Hepatocyte (in vitro differentiated cells): ENCODE measurements around the gene ASCL3. TPM values are rescaled to one million over a fixed set of nuclear protein-coding genes. Genes with fewer than 3 reads are reported as not detected.

ENCODE experiments used
- DNase-seq: peaks from one replicate; pipeline ENCODE4 v3.0.0-alpha.2; 2016; ENCODE audit warnings: low spot score
- H2AFZ ChIP-seq: fragments of 200-600 bp; sonication (generic); 2 replicates; pipeline ENCODE4 v1.6.0; 2016; ENCODE audit warnings: antibody characterized with exemption, mild to moderate bottlenecking
- H3K27ac ChIP-seq: fragments of 200-600 bp; sonication (generic); 2 replicates; pipeline ENCODE4 v1.5.1; 2016; ENCODE audit warnings: mild to moderate bottlenecking
- H3K27me3 ChIP-seq: fragments of 200-600 bp; sonication (generic); 2 replicates; pipeline ENCODE4 v1.6.1; 2016
- H3K36me3 ChIP-seq: fragments of 200-600 bp; sonication (generic); replicated peaks from 2 replicates; pipeline ENCODE4 v1.5.1; 2016; ENCODE audit warnings: low read depth; ENCODE audit not compliant: insufficient read depth
- H3K4me1 ChIP-seq: fragments of 200-600 bp; sonication (generic); 2 replicates; pipeline ENCODE4 v1.5.1; 2016; ENCODE audit warnings: mild to moderate bottlenecking, moderate library complexity; ENCODE audit not compliant: insufficient read depth
- H3K4me2 ChIP-seq: fragments of 200-600 bp; sonication (generic); 2 replicates; pipeline ENCODE4 v1.6.0; 2016
- H3K4me3 ChIP-seq: fragments of 200-600 bp; sonication (generic); 2 replicates; pipeline ENCODE4 v1.5.1; 2016; ENCODE audit warnings: mild to moderate bottlenecking
- H3K79me2 ChIP-seq: fragments of 200-600 bp; sonication (generic); 2 replicates; pipeline ENCODE4 v1.6.0; 2017; ENCODE audit warnings: mild to moderate bottlenecking
- H3K9me2 ChIP-seq: fragments of 200-600 bp; sonication (generic); replicated peaks from 2 replicates; pipeline ENCODE4 v1.6.0; 2017; ENCODE audit warnings: mild to moderate bottlenecking; ENCODE audit not compliant: insufficient read depth
- H3K9me3 ChIP-seq: fragments of 200-600 bp; sonication (generic); 2 replicates; pipeline ENCODE4 v1.5.1; 2016; ENCODE audit warnings: low read depth, mild to moderate bottlenecking
- H4K20me1 ChIP-seq: fragments of 200-600 bp; sonication (generic); 2 replicates; pipeline ENCODE4 v1.6.0; 2016; ENCODE audit warnings: mild to moderate bottlenecking; ENCODE audit not compliant: insufficient read depth, poor library complexity, severe bottlenecking
- CTCF ChIP-seq: fragments of 200-600 bp; sonication (generic); IDR thresholded peaks from 2 replicates; pipeline ENCODE4 v1.5.1; 2016; ENCODE audit warnings: antibody characterized with exemption, mild to moderate bottlenecking; ENCODE audit not compliant: poor library complexity
- EZH2 ChIP-seq: fragments of 200-600 bp; sonication (generic); IDR thresholded peaks from 2 replicates; pipeline ENCODE4 v1.6.1; 2016; ENCODE audit warnings: antibody characterized with exemption, mild to moderate bottlenecking, borderline replicate concordance
- EZH2phosphoT487 ChIP-seq: fragments of 200-600 bp; sonication (generic); IDR thresholded peaks from one replicate; pipeline ENCODE4 v1.6.1; 2018; ENCODE audit warnings: antibody characterized with exemption, mild to moderate bottlenecking, low read depth, moderate library complexity; ENCODE audit not compliant: unreplicated experiment, severe bottlenecking
- WGBS: methylation state at CpG from one replicate; pipeline ENCODE4 v1.1.6; 2016; ENCODE audit warnings: low lambda C conversion rate; ENCODE audit errors: missing lambda C conversion rate; 5-methylcytosine and 5-hydroxymethylcytosine counted together
- polyA plus RNA-seq: library from polyadenylated mRNA; unstranded; fragments of >200 nt; fragmentation: Nextera tagmentation; extraction: Ambion mirVana; gene quantifications from 2 replicates; pipeline ENCODE4 v1.2.1, GENCODE V29; 2016
- total RNA-seq: library from RNA; depleted of rRNA; stranded (reverse); fragments of >200 nt; gene quantifications from 2 replicates; pipeline ENCODE4 v1.2.3, GENCODE V29; 2014

Gene ASCL3
- total and polyA plus RNA-seq, 2 experiments from 2014 or later: not detected

- WGBS: under 1% methylated on average over 56 of the region's 68 CpGs
- Histone ChIP-seq H3K36me3 (no peaks in the 10 kb centered on the region), H2AFZ (peak within 1 kb of the TSS; percentile 88), H3K27me3 (no peaks in the 10 kb centered on the region), H4K20me1 (no peaks in the 10 kb centered on the region), H3K27ac (peak within 1 kb of the TSS; percentile 87), H3K4me3 (peak within 1 kb of the TSS; percentile 73), H3K4me1 (peaks cover 22% of the 10 kb centered on the region), H3K4me2 (peak within 1 kb of the TSS; percentile 97), H3K9me3 (no peaks in the 10 kb centered on the region), H3K9me2 (no peaks in the 10 kb centered on the region), H3K79me2 (peaks cover 23% of the 10 kb centered on the region)
- no peak for TF ChIP-seq EZH2
- no peak for TF ChIP-seq CTCF
- no peak for TF ChIP-seq EZH2phosphoT487
- DNase-seq: peak; percentile 99
Measured at GRCh38 chr11:8911029-8911823, 31.6 kb downstream of the ASCL3 start, which contains the start of gene AKIP1. AKIP1 (plus strand) TSS chr11:8911189; CDS start chr11:8911450, 261 bp downstream.

- no peaks in the 10 kb centered on the region for H4K20me1 ChIP-seq
- peaks cover 20% of the 10 kb centered on the region for H3K4me1 ChIP-seq
- peaks cover 23% of the 10 kb centered on the region for H3K79me2 ChIP-seq
- no peak overlapping the region for H3K27ac ChIP-seq
- H3K9me3 ChIP-seq: no peaks in the 10 kb centered on the region
- H2AFZ ChIP-seq: peak overlapping the region; percentile 77
- TF ChIP-seq EZH2phosphoT487: no peak
- TF ChIP-seq EZH2: no peak
- no peak for TF ChIP-seq CTCF
- DNase-seq: no peak
- H3K9me2 ChIP-seq: no peaks in the 10 kb centered on the region
- H3K4me3 ChIP-seq: peak overlapping the region; percentile 28
- no peaks in the 10 kb centered on the region for H3K27me3 ChIP-seq
- 0% methylated on average over 7 of the region's 19 CpGs for WGBS
- H3K36me3 ChIP-seq: no peaks in the 10 kb centered on the region
- H3K4me2 ChIP-seq: peak overlapping the region; percentile 97
Measured at GRCh38 chr11:8910649-8911026, 32.2 kb downstream of the ASCL3 start.

GRCh38 chr11:8908099-8908498 lies 34.7 kb downstream of the ASCL3 start:
- no peak for TF ChIP-seq EZH2phosphoT487
- no peak for TF ChIP-seq CTCF
- TF ChIP-seq EZH2: no peak
- Histone ChIP-seq H2AFZ (no peak overlapping the region), H3K9me3 (no peaks in the 10 kb centered on the region), H3K4me3 (no peak overlapping the region), H3K27me3 (peaks cover 3% of the 10 kb centered on the region), H3K4me2 (no peak overlapping the region), H3K9me2 (no peaks in the 10 kb centered on the region), H3K27ac (no peak overlapping the region), H4K20me1 (no peaks in the 10 kb centered on the region), H3K79me2 (peaks cover 10% of the 10 kb centered on the region), H3K4me1 (peaks cover 14% of the 10 kb centered on the region), H3K36me3 (no peaks in the 10 kb centered on the region)
- DNase-seq: no peak
